Tibial nerve (tissue), 3 donors: ENCODE results near the gene ATP5ME.

Experiments
- CTCF ChIP-seq, 5 experiments: fragments of 200-600 bp in 3 of 5; fragments of 450-650 bp in 2 of 5; sonication (generic) in 3 of 5; IDR thresholded peaks; one replicate each; pipeline ENCODE4 v1.5.1; 2016 to 2019; ENCODE audit warnings: antibody characterized with exemption in 5 of 5, mild to moderate bottlenecking in 3 of 5, moderate library complexity in 2 of 5
- POLR2A ChIP-seq, 2 donors: fragments of 450-650 bp; IDR thresholded peaks; one replicate each; pipeline ENCODE4 v1.6.1; 2017; ENCODE audit warnings: antibody characterized with exemption in 2 of 2, mild to moderate bottlenecking in 2 of 2, moderate library complexity in 2 of 2

GRCh38 chr4:681736-682451 lies 7.8 kb upstream of the ATP5ME start:
- TF ChIP-seq POLR2A (IDR thresholded peaks at IDR 0.05) (no peak), CTCF (IDR thresholded peaks at IDR 0.05) (no peak)
